ENCODE data around the gene GPRC5B. TPM values are rescaled to one million over a fixed set of nuclear protein-coding genes. Genes with fewer than 3 reads are reported as not detected.

The GPRC5B gene
- total and polyA plus RNA-seq, 3 donors from 2014 or later: 144 to 303 (median 195) TPM

GRCh38 chr16:19863990-19864389 is 20.7 kb downstream of the GPRC5B start:
- Histone ChIP-seq H3K4me1 (peaks cover 20% of the 10 kb centered on the region), H3K9me3 (no peaks in the 10 kb centered on the region), H3K27me3 (no peaks in the 10 kb centered on the region), H3K4me3 (no peak overlapping the region), H3K36me3 (ENCODE audit: low read depth, missing control alignments) (no peaks in the 10 kb centered on the region), H3K27ac (no peak overlapping the region)
- WGBS, 2 donors: 68 to 92% methylated on average over 1 of the region's 1 CpG
- no peak for DNase-seq
- no peak for TF ChIP-seq CTCF (IDR thresholded peaks at IDR 0.05)
- no peak for TF ChIP-seq POLR2A (IDR thresholded peaks at IDR 0.05)
- intact Hi-C loops (cut with DNase I; ENCODE audit: low total_unique reads): no loop called here

- Histone ChIP-seq H3K27ac (peak overlapping the region; percentile 48 to 56), H3K36me3 (ENCODE audit: low read depth, missing control alignments) (no peaks in the 10 kb centered on the region), H3K27me3 (no peaks in the 10 kb centered on the region), H3K4me1 (peaks cover 7% of the 10 kb centered on the region), H3K9me3 (no peaks in the 10 kb centered on the region), H3K4me3 (no peak overlapping the region)
- DNase-seq: peak; percentile 82
- intact Hi-C loops (cut with DNase I; ENCODE audit: low total_unique reads): no loop called here
- TF ChIP-seq CTCF (IDR thresholded peaks at IDR 0.05): no peak
- no peak for TF ChIP-seq POLR2A (IDR thresholded peaks at IDR 0.05)
- 61 to 72% methylated on average over 16 of the region's 16 CpGs for WGBS, 2 donors
These were observed 22.8 kb downstream of the GPRC5B start for GRCh38 chr16:19861811-19862327.

- no peaks in the 10 kb centered on the region for H3K27me3 ChIP-seq
- H3K27ac ChIP-seq: peak overlapping the region; percentile 48 to 56
- no peaks in the 10 kb centered on the region for H3K36me3 ChIP-seq (ENCODE audit: low read depth, missing control alignments)
- no peak overlapping the region for H3K4me3 ChIP-seq
- WGBS, 2 donors: 85 to 88% methylated on average over 3 of the region's 3 CpGs
- no peak for DNase-seq
- intact Hi-C loops (cut with DNase I; ENCODE audit: low total_unique reads): no loop called here
- H3K9me3 ChIP-seq: no peaks in the 10 kb centered on the region
- peaks cover 7% of the 10 kb centered on the region for H3K4me1 ChIP-seq
- TF ChIP-seq POLR2A (IDR thresholded peaks at IDR 0.05) (no peak), CTCF (IDR thresholded peaks at IDR 0.05) (no peak)
These were observed 23.5 kb downstream of the GPRC5B start for GRCh38 chr16:19861133-19861532.

GRCh38 chr16:19860166-19861041 is 24.2 kb downstream of the GPRC5B start:
- no peaks in the 10 kb centered on the region for H3K36me3 ChIP-seq (ENCODE audit: low read depth, missing control alignments)
- intact Hi-C loops (cut with DNase I; ENCODE audit: low total_unique reads): no loop called here
- no peak overlapping the region for H3K4me3 ChIP-seq
- H3K4me1 ChIP-seq: peaks cover 7% of the 10 kb centered on the region
- H3K27me3 ChIP-seq: no peaks in the 10 kb centered on the region
- 76 to 78% methylated on average over 21 of the region's 21 CpGs for WGBS, 2 donors
- H3K9me3 ChIP-seq: no peaks in the 10 kb centered on the region
- H3K27ac ChIP-seq: peak overlapping the region in 1 of 2 donors; percentile 56
- no peak for DNase-seq
- TF ChIP-seq POLR2A (IDR thresholded peaks at IDR 0.05): no peak
- no peak for TF ChIP-seq CTCF (IDR thresholded peaks at IDR 0.05)
